Measurements from ENCODE around the gene SPECC1L. TPM values are rescaled to one million over a fixed set of nuclear protein-coding genes. Genes with fewer than 3 reads are reported as not detected.

The SPECC1L gene
- total and polyA plus RNA-seq, 10 of the 15 experiments (the other 5 are each of a cell fraction or from before 2014, with no cell fraction given) = 1.9 to 40.6 (median 19.1) TPM

- no peak for TF ChIP-seq TCF12 (IDR thresholded peaks at IDR 0.05; ENCODE audit: low read depth, low read length)
- no peak for TF ChIP-seq NFIC (IDR thresholded peaks at IDR 0.05; ENCODE audit: low read depth, low read length)
- TF ChIP-seq HSF1 (IDR thresholded peaks at IDR 0.05; ENCODE audit: low read depth, low read length) = no peak
Measured at GRCh38 chr22:24339452-24339747, 68.8 kb downstream of the SPECC1L start (continued).

- no peak for DNase-seq (ENCODE audit: low read depth, low spot score)
- TF ChIP-seq SMARCA5 (IDR thresholded peaks at IDR 0.05) = no peak
- TF ChIP-seq BMI1 (IDR thresholded peaks at IDR 0.05; ENCODE audit: borderline replicate concordance) = no peak
- TF ChIP-seq MYC (IDR thresholded peaks at IDR 0.05; ENCODE audit: insufficient read depth, insufficient read length, insufficient replicate concordance, low read length, severe bottlenecking) = no peak
- BruUV-seq (replicated peaks) = no TSS peak
- ChIA-PET CTCF (interaction anchor here (1.3 kb wide), 1 partner anchor 16 kb away, joined by 6 read pairs; no protein-coding TSS in a partner anchor), RAD21 (ENCODE audit: unreplicated experiment) (no interaction called here), SMC1A (ENCODE audit: uncharacterized antibody, unreplicated experiment) (interaction anchor here (1.2 to 1.4 kb wide), 2 partner anchors 14 to 58 kb away, joined by 4 to 5 read pairs; no protein-coding TSS in a partner anchor), POLR2A (no interaction called here)
- Histone ChIP-seq H3K4me1 (ENCODE audit: control insufficient read depth, insufficient read depth, low read length) (no peaks in the 10 kb centered on the region), H3K36me3 (ENCODE audit: control insufficient read depth in 2 of 2, insufficient read depth in 2 of 2, low read length in 1 of 2) (peaks cover 14% of the 10 kb centered on the region in 2 experiments), H3K79me2 (ENCODE audit: control insufficient read depth, insufficient read depth, low read length) (no peaks in the 10 kb centered on the region), H2AFZ (ENCODE audit: control insufficient read depth, low read depth, low read length) (no peak overlapping the region), H3K4me3 (no peak overlapping the region), H3K9ac (ENCODE audit: control insufficient read depth, insufficient read depth, low read length) (no peak overlapping the region), H3K4me2 (ENCODE audit: control insufficient read depth, insufficient read depth) (no peak overlapping the region), H3K27me3 (replicated peaks in 1 of 2; ENCODE audit: control insufficient read depth in 2 of 2, insufficient read depth in 2 of 2, low read length in 1 of 2) (no peaks in the 10 kb centered on the region), H4K20me1 (ENCODE audit: control insufficient read depth, insufficient read depth) (no peaks in the 10 kb centered on the region), H3K27ac (ENCODE audit: control insufficient read depth, insufficient read depth) (no peak overlapping the region), H3K9me3 (replicated peaks; ENCODE audit: control insufficient read depth, insufficient read depth, low read length) (no peaks in the 10 kb centered on the region)
- FAIRE-seq = no peak
- 100% methylated on average over 6 of the region's 6 CpGs for WGBS (ENCODE audit: insufficient coverage, insufficient replicate concordance, low lambda C conversion rate, missing lambda C conversion rate)
- intact Hi-C loops (cut with micrococcal nuclease; ENCODE audit: unreplicated experiment) = no loop called here
- in situ Hi-C loops (cut with MboI) = no loop called here
- ATAC-seq = no peak
Measured at GRCh38 chr22:24341627-24342026, 71.0 kb downstream of the SPECC1L start.
